GM10248 (cell line): Measurements from ENCODE around the gene ROCK1.

Experiments
- CTCF ChIA-PET: fragments of 300-600 bp; sonication (Branson Sonifier 250); formaldehyde crosslinking; extraction: SDS; loops from one replicate; lab custom pipeline; 2021; ENCODE audit warnings: antibody characterized with exemption; lab: Yijun Ruan, JAX
- POLR2A ChIA-PET: fragments of 350-650 bp; sonication (Branson Sonifier 250); formaldehyde crosslinking; extraction: SDS; loops from one replicate; lab custom pipeline; 2020; ENCODE audit warnings: antibody characterized with exemption; lab: Yijun Ruan, JAX
- DNase-seq: peaks from one replicate; pipeline ENCODE4 v3.0.0; 2012; ENCODE audit errors: extremely low spot score
- TF ChIP-seq, protein P1 (sequence below): IDR thresholded peaks from 2 replicates; pipeline ENCODE4 v1.5.1; 2012; ENCODE audit warnings: mild to moderate bottlenecking, low read depth; ENCODE audit errors: extremely low read depth, missing control alignments, control extremely low read depth

The ROCK1 gene

DNA sequence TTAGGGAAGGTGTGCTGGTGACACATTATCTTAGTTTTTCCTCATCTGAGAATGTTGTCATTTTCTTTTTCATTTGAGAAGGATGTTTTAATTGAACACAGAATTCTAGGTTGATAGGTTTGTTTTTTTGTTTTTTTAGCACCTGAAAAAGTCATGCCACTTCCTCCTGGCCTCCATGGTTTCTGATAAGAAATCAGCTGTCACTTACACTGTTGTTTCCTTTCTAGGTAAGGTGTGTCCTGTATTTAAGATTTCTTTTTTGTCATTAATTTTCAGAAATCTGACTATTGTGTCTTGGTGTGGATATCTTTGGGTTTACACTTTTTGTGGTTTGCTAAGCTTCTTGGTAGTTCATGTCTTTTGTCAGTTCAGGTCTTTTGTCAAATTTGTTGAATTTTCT is 99.3 kb downstream of the ROCK1 start:
- POLR2A ChIA-PET, result no interaction called here

GRCh38 chr18:21004726-21005125 is 106.9 kb downstream of the ROCK1 start:
- DNase-seq, result no peak
- TF ChIP-seq, protein P1, sequence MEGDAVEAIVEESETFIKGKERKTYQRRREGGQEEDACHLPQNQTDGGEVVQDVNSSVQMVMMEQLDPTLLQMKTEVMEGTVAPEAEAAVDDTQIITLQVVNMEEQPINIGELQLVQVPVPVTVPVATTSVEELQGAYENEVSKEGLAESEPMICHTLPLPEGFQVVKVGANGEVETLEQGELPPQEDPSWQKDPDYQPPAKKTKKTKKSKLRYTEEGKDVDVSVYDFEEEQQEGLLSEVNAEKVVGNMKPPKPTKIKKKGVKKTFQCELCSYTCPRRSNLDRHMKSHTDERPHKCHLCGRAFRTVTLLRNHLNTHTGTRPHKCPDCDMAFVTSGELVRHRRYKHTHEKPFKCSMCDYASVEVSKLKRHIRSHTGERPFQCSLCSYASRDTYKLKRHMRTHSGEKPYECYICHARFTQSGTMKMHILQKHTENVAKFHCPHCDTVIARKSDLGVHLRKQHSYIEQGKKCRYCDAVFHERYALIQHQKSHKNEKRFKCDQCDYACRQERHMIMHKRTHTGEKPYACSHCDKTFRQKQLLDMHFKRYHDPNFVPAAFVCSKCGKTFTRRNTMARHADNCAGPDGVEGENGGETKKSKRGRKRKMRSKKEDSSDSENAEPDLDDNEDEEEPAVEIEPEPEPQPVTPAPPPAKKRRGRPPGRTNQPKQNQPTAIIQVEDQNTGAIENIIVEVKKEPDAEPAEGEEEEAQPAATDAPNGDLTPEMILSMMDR, result no peak
- POLR2A ChIA-PET, result no interaction called here
- CTCF ChIA-PET, result interaction anchor here (1.3 to 1.7 kb wide), 3 partner anchors 12 to 17 kb away, joined by 4 to 5 read pairs (median 5); no protein-coding TSS in a partner anchor

More for the DNA sequence above, 99.3 kb downstream of the ROCK1 start:
- CTCF ChIA-PET, result no interaction called here
- DNase-seq, result no peak
- TF ChIP-seq, protein P1, result no peak

DNA sequence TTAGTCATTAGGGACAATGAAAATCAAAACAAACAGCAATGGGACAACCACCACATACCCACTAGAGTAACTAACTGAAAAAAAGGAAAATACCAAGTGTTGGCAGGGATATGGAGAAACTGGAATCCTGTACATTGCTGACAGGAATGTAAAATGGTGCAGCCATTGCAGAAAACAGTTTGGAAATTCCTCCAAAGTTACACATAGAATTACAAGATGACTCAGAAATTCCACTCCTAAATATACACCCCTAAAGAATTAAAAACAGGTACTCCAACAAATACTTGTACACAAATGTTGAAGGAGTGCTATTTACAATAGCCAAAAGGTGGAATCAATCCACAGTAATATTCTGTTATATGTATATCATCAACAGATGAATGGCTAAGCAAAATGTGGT is 110.9 kb downstream of the ROCK1 start:
- POLR2A ChIA-PET, result no interaction called here
- DNase-seq, result no peak
- TF ChIP-seq, protein P1, result no peak
- CTCF ChIA-PET, result interaction anchor here (1.0 kb wide), 1 partner anchor 15 kb away, joined by 4 read pairs; no protein-coding TSS in a partner anchor

- TF ChIP-seq, protein P1, result no peak
- DNase-seq, result no peak
- ChIA-PET CTCF (no interaction called here), POLR2A (no interaction called here)
Measured at GRCh38 chr18:20997371-20997770, 114.2 kb downstream of the ROCK1 start.

DNA sequence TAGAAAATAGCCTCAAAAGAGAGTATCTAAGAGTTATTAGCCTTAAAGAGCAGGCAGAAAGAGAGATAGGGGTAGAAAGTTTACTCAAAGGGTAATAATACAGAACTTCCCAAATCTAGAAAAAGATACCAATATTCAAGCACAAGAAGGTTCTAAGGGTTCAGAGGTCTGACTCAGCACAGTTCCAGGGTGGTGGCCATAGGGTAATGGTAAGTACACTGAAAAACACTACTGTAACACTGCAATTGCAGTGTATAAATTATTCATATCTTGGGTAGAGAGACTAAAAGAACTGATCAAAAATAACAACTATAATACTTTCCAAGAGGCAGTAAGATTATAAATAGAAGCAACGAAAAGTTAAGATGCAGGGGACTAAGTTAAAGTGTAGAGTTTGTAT is 115.2 kb downstream of the ROCK1 start:
- ChIA-PET CTCF (no interaction called here), POLR2A (no interaction called here)
- TF ChIP-seq, protein P1, result no peak
- no peak for DNase-seq

GRCh38 chr18:20988726-20989125 is 122.9 kb downstream of the ROCK1 start:
- POLR2A ChIA-PET, result no interaction called here
- DNase-seq, result no peak
- TF ChIP-seq, protein P1, result no peak
- CTCF ChIA-PET, result interaction anchor here (1.6 to 2.4 kb wide), 4 partner anchors 13 to 35 kb away, joined by 5 to 8 read pairs (median 6); no protein-coding TSS in a partner anchor
